KMS-11 (cell line): ENCODE data around the gene CFAP74.
"Not testable (repeated sequence)": the region's sequence is repeated elsewhere in the genome, so short reads cannot be mapped to it uniquely, and the experiment has no call there.

Experiments
- H2AFZ ChIP-seq: fragments of 200-600 bp; sonication (generic); 2 replicates; pipeline ENCODE4 v1.6.1; 2016; ENCODE audit warnings: antibody characterized with exemption, mixed run types, low read depth
- H3K27ac ChIP-seq: fragments of 200-600 bp; sonication (generic); 2 replicates; pipeline ENCODE4 v1.6.1; 2016; ENCODE audit warnings: mild to moderate bottlenecking, mixed run types
- H3K27me3 ChIP-seq: fragments of 200-600 bp; sonication (generic); 2 replicates; pipeline ENCODE4 v1.6.1; 2017; ENCODE audit warnings: mild to moderate bottlenecking, low read depth, mixed run types, moderate library complexity; ENCODE audit not compliant: insufficient read depth
- H3K36me3 ChIP-seq: fragments of 200-600 bp; sonication (generic); 2 replicates; pipeline ENCODE4 v1.6.1; 2017; ENCODE audit warnings: mild to moderate bottlenecking, mixed run types; ENCODE audit not compliant: insufficient read depth
- H3K4me1 ChIP-seq: fragments of 200-600 bp; sonication (generic); 2 replicates; pipeline ENCODE4 v1.6.1; 2016; ENCODE audit warnings: mild to moderate bottlenecking, low read depth, mixed run types; ENCODE audit not compliant: poor library complexity, severe bottlenecking
- H3K4me2 ChIP-seq: fragments of 200-600 bp; sonication (generic); 2 replicates; pipeline ENCODE4 v1.7.0; 2016; ENCODE audit warnings: mild to moderate bottlenecking, mixed run types
- H3K4me3 ChIP-seq: fragments of 200-600 bp; sonication (generic); IDR thresholded peaks from 2 replicates; pipeline ENCODE4 v1.6.1; 2017; ENCODE audit warnings: low read depth, low read length, mixed read lengths; ENCODE audit not compliant: insufficient read depth
- H3K79me2 ChIP-seq: fragments of 200-600 bp; sonication (generic); 2 replicates; pipeline ENCODE4 v1.6.1; 2016; ENCODE audit warnings: low read depth, mixed run types; ENCODE audit not compliant: insufficient read depth
- H3K9ac ChIP-seq: fragments of 200-600 bp; sonication (generic); 2 replicates; pipeline ENCODE4 v1.6.1; 2016; ENCODE audit warnings: mild to moderate bottlenecking, mixed run types
- H4K20me1 ChIP-seq: fragments of 200-600 bp; sonication (generic); 2 replicates; pipeline ENCODE4 v1.6.1; 2016; ENCODE audit warnings: mild to moderate bottlenecking, mixed run types; ENCODE audit not compliant: insufficient read depth
- CTCF ChIP-seq: fragments of 200-600 bp; sonication (generic); conservative IDR thresholded peaks from 2 replicates; pipeline ENCODE4 v1.6.1; 2017; ENCODE audit warnings: low read depth, mild to moderate bottlenecking, antibody characterized with exemption, low read length, moderate library complexity, mixed read lengths

The CFAP74 gene

GRCh38 chr1:1985375-1986050 is 18.1 kb downstream of the CFAP74 start:
- Histone ChIP-seq H3K79me2 (no peaks in the 10 kb centered on the region), H3K27me3 (peaks cover 61% of the 10 kb centered on the region), H3K4me3 (no peak overlapping the region), H3K4me1 (no peaks in the 10 kb centered on the region), H3K36me3 (no peaks in the 10 kb centered on the region), H3K27ac (no peak overlapping the region), H2AFZ (no peak overlapping the region), H4K20me1 (no peaks in the 10 kb centered on the region), H3K9ac (no peak overlapping the region), H3K4me2 (no peak overlapping the region)
- no peak for TF ChIP-seq CTCF

GRCh38 chr1:1984560-1985070 is 19.0 kb downstream of the CFAP74 start:
- Histone ChIP-seq H3K27ac (no peak overlapping the region), H4K20me1 (no peaks in the 10 kb centered on the region), H3K36me3 (no peaks in the 10 kb centered on the region), H3K9ac (no peak overlapping the region), H3K4me3 (no peak overlapping the region), H3K79me2 (no peaks in the 10 kb centered on the region), H3K27me3 (peaks cover 53% of the 10 kb centered on the region), H3K4me2 (no peak overlapping the region), H2AFZ (no peak overlapping the region), H3K4me1 (no peaks in the 10 kb centered on the region)
- TF ChIP-seq CTCF: no peak

- H3K4me2 ChIP-seq: no peak overlapping the region
- TF ChIP-seq CTCF: no peak
- no peaks in the 10 kb centered on the region for H3K4me1 ChIP-seq
- H3K79me2 ChIP-seq: no peaks in the 10 kb centered on the region
- peaks cover 47% of the 10 kb centered on the region for H3K27me3 ChIP-seq
- H4K20me1 ChIP-seq: no peaks in the 10 kb centered on the region
- H3K27ac ChIP-seq: no peak overlapping the region
- no peak overlapping the region for H3K4me3 ChIP-seq
- H3K36me3 ChIP-seq: no peaks in the 10 kb centered on the region
- H3K9ac ChIP-seq: no peak overlapping the region
- no peak overlapping the region for H2AFZ ChIP-seq
These were observed 21.0 kb downstream of the CFAP74 start for GRCh38 chr1:1982379-1983232.

- H2AFZ ChIP-seq, H3K4me2 ChIP-seq, H3K4me1 ChIP-seq, H3K27ac ChIP-seq, H4K20me1 ChIP-seq, H3K4me3 ChIP-seq, H3K79me2 ChIP-seq, H3K9ac ChIP-seq, H3K36me3 ChIP-seq: not testable (repeated sequence)
- peaks cover 47% of the 10 kb centered on the region for H3K27me3 ChIP-seq
These were observed 21.8 kb downstream of the CFAP74 start for GRCh38 chr1:1981631-1982327.
